GM19463 (cell line): ENCODE data around the gene DEF6.
"Not testable (repeated sequence)": the region's sequence is repeated elsewhere in the genome, so short reads cannot be mapped to it uniquely, and the experiment has no call there.

Experiments
- ATAC-seq: cut with Tn5 transposase; IDR thresholded peaks from one replicate; pipeline ENCODE4 v1.9.1; 2021; ENCODE audit warnings: mild to moderate bottlenecking, moderate library complexity; ENCODE audit not compliant: unreplicated experiment

Gene DEF6

GRCh38 chr6:35309611-35310264, 12.1 kb downstream of the DEF6 start:
- no peak for ATAC-seq

DNA sequence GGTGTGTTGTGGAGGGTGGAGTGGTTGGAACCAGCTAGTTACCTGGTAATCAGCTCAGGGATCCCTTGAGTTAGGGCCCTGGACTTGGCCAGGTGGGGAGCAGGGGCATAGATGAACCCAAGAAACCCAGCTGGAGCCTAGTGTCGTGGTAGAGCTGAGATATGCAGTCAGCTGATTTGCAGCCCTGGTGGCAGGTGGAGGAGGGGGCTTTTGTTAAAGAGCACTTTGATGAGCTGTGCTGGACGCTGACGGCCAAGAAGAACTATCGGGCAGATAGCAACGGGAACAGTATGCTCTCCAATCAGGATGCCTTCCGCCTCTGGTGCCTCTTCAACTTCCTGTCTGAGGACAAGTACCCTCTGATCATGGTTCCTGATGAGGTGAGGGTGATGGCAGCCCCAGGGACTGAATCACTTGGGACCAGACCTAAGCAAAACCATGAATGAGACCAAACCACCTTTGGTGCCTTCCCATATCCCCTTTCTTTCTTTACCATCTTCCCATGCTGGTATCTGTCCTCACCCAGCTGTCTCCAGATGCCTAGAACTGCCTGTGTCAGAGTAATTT, 12.7 kb downstream of the DEF6 start:
- ATAC-seq = no peak

DNA sequence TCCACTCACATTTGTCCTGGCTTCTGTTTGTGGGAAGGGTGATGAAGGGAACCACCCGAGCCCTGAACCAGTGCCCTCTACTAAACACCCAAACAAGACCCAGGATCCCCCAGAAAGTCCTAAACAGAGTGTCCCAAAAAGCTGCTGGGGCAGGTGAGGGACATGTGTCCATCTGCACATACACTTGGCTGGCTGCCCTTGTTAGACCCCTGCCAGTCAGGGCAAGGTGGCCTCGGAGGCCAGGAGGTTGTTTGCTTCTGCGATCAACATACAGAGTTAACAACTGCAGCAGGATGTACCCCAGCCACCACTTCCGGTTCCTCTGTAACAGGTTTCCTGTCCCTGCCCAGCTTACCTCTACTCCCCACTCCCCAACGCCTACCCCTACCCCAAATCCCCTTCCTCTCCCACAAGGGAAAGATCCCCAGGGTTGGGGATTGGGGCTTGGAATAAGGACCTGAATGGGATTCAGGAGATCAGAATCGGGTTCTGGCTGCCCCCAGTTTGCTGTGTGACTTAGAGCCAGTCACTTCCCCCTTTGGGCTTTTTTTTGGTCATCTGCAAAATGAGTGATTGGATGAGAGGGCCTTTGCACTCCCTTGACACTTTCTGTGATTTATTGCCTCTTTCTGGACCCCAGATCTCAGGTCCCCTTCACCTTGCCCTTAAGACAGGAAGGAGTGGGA, 13.9 kb downstream of the DEF6 start:
- no peak for ATAC-seq

DNA sequence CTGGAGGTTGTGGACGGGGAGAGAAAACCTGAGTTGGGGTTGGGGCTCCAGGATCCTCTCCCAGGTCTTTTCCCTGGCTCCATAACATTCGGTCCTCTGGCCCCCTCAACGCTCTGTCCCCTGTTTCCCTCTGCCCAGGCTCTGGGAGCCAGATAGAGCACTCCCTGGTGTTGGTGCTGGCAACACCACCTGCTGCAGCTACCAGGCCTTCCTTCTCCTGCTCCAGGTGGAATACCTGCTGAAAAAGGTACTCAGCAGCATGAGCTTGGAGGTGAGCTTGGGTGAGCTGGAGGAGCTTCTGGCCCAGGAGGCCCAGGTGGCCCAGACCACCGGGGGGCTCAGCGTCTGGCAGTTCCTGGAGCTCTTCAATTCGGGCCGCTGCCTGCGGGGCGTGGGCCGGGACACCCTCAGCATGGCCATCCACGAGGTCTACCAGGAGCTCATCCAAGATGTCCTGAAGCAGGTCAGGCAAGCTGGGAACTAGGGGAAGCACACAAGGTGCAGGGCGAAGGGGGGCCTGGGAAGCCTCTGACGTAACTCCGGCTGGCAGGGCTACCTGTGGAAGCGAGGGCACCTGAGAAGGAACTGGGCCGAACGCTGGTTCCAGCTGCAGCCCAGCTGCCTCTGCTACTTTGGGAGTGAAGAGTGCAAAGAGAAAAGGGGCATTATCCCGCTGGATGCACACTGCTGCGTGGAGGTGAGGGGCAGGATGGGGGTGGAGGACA, 14.6 kb downstream of the DEF6 start:
- ATAC-seq = no peak

GRCh38 chr6:35312807-35313206, 15.2 kb downstream of the DEF6 start:
- no peak for ATAC-seq

DNA sequence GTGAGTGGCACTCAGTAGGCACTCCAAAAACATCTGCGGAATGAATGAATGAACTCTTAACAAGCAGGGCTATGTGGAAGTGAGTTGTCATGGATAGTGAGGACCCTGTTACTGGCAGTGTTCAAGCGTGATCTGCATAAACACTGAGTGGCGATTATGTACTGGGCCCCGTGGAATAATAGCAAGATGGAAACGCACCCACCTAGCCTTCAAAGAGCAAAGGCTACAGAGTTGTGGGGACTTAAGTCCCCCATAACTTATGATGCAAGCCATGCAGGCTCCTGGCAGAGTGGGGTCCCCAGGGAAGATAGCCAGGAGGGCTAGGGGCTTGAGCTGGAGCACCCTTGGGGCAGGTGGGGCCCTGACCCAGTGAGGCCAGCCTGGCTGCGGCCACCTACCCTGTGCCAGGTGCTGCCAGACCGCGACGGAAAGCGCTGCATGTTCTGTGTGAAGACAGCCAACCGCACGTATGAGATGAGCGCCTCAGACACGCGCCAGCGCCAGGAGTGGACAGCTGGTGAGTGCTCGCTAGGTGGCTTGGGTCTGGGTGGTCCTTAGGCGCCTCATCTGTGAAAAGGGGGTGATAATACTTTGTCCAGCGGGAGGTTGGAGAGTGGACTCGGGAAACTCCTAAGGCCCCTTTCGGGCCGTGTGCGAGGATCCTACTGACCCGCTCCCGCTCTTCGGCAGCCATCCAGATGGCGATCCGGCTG, 20.0 kb downstream of the DEF6 start:
- ATAC-seq = no peak

GRCh38 chr6:35318196-35319171, 20.9 kb downstream of the DEF6 start:
- ATAC-seq = no peak

- ATAC-seq = no peak
Measured at GRCh38 chr6:35319346-35320030, 21.9 kb downstream of the DEF6 start.

- ATAC-seq = no peak
Measured at GRCh38 chr6:35320031-35320410, 22.4 kb downstream of the DEF6 start.

GRCh38 chr6:35321091-35321490, 23.5 kb downstream of the DEF6 start:
- ATAC-seq = no peak

- ATAC-seq = peak; percentile 66
Measured at GRCh38 chr6:35327349-35328027, 29.9 kb downstream of the DEF6 start.

GRCh38 chr6:35328108-35328723, 30.6 kb downstream of the DEF6 start:
- ATAC-seq = no peak

DNA sequence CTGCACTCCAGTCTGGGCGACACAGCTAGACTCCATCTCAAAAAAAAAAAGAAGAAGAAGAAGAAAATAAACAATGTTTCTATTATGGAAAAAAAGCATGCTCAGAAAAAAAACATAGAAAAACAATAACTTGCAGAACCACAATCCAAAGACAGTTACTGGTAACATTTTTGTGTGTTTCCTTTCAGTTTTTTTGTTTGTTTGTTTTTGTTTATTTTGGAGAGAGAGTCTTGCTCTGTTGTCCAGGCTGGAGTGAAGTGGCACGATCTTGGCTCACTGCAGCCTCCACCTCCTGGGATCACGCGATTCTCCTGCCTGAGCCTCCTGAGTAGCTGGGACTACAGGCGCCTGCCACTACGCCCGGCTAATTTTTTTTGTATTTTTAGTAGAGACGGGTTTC, 31.3 kb downstream of the DEF6 start:
- not testable (repeated sequence) for ATAC-seq

- no peak for ATAC-seq
Measured at GRCh38 chr6:35330541-35331119, 33.0 kb downstream of the DEF6 start.

DNA sequence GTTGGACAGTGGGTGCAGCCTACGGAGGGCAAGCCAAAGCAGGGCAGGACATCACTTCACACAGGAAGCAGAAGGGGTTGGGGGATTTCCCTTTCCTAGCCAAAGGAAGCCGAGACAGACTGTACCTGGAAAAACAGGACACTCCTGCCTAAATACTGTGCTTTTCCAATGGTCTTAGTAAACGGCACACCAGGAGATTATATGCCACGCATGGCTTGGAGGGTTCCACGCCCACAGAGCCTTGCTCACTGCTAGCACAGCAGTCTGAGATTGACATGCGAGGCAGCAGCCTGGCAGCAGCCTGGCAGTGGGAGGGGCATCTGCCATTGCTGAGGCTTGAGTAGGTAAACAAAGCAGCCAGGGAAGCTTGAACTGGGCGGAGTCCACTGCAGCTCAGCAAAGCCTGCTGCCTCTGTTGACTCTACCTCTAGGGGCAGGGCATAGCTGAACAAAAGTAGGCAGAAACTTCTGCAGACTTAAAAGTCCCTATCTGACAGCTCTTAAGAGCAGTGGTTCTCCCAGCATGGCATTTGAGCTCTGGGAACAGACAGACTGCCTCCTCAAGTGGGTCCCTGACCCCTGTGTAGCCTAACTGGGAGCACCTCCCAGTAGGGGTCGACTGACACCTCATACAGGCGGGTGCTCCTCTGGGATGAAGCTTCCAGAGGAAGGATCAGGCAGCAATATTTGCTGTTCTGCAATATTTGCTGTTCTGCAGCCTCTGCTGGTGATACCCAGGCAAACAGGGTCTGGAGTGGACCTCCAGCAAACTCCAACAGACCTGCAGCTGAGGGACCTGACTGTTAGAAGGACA, 34.7 kb downstream of the DEF6 start:
- not testable (repeated sequence) for ATAC-seq

DNA sequence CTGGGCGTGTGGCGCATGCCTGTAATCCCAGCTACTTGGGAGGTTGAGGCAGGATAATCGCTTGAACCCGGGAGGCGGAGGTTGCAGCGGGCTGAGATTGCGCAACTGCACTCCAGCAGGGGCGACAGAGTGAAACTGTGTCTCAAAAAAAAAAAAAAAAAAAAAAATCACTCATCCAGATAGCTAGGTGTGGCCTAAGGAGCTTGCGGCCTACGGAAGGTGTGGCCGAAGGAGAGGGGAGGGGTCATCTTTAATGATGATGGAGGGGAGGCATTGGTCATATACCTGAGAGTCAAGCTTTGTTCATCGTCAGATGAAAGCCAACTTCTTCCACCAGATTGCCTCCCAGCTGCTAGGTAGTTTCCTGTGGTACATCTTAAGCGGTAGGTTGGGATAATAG, 43.9 kb downstream of the DEF6 start:
- ATAC-seq = no peak
